Endothelial cell of umbilical vein (primary cell): Measurements from ENCODE around the gene DENND5B. TPM values are rescaled to one million over a fixed set of nuclear protein-coding genes. Genes with fewer than 3 reads are reported as not detected.

Experiments
- BruUV-seq: library from RNA; stranded (reverse); fragments of 400-500 nt; replicated peaks from 2 replicates; lab custom pipeline; 2021; lab: Mats Ljungman, UMichigan
- CTCF ChIA-PET: fragments of 300-600, 350-600 bp; sonication (Branson Sonifier 250); formaldehyde crosslinking; loops from one replicate; lab custom pipeline; 2021; ENCODE audit warnings: antibody characterized with exemption, inconsistent platforms; lab: Charles Lee
- POLR2A ChIA-PET: fragments of 300-600, 350-600 bp; sonication (Branson Sonifier 250); formaldehyde crosslinking; loops from one replicate; lab custom pipeline; 2021; ENCODE audit warnings: antibody characterized with exemption, inconsistent platforms; lab: Charles Lee
- DNase-seq: peaks from one replicate; pipeline ENCODE4 v3.0.0-alpha.2; 2011; ENCODE audit warnings: low read depth, low spot score
- FAIRE-seq: peaks from 2 replicates; lab custom pipeline; 2011; peaks lifted over from hg19 to GRCh38; lab: Jason Lieb, UNC
- H2AFZ ChIP-seq: 2 replicates; pipeline ENCODE4 v1.6.0; 2012; ENCODE audit warnings: low read depth, low read length, control low read depth, inconsistent platforms
- H3K27ac ChIP-seq: 2 replicates; pipeline ENCODE4 v1.5.1; 2011; ENCODE audit warnings: low read depth, mild to moderate bottlenecking, control low read depth, low read length, moderate library complexity; ENCODE audit not compliant: insufficient read depth
- H3K27me3 ChIP-seq, 2 experiments: 2 replicates each; pipeline versions ENCODE4 v1.6.0 to v1.6.1; 2011; ENCODE audit warnings: low read length in 2 of 2, mixed read lengths in 1 of 2; ENCODE audit not compliant: control insufficient read depth in 2 of 2, insufficient read depth in 2 of 2
- H3K36me3 ChIP-seq, 2 experiments: 2 replicates in 1 of 2; 3 replicates in 1 of 2; pipeline ENCODE4 v1.5.1; 2011; ENCODE audit warnings: low read length in 2 of 2, mild to moderate bottlenecking in 1 of 2, moderate library complexity in 1 of 2; ENCODE audit not compliant: control insufficient read depth in 2 of 2, insufficient read depth in 2 of 2; ENCODE audit errors: extremely low read depth in 1 of 2
- H3K4me1 ChIP-seq: 3 replicates; pipeline ENCODE4 v1.5.1; 2011; ENCODE audit warnings: mild to moderate bottlenecking, low read length; ENCODE audit not compliant: control insufficient read depth, insufficient read depth; ENCODE audit errors: extremely low read depth
- H3K4me2 ChIP-seq: 2 replicates; pipeline ENCODE4 v1.6.1; 2011; ENCODE audit warnings: low read length, control low read depth, mixed read lengths; ENCODE audit not compliant: insufficient read depth
- H3K4me3 ChIP-seq, 3 experiments: fragments of 200-600 bp in 1 of 3; sonication (generic), shearing (Covaris generic) in 1 of 3; replicated peaks in 1 of 3; 2 replicates each; pipeline ENCODE4 v1.5.1; 2011 to 2016; ENCODE audit warnings: control low read depth in 3 of 3, low read length in 3 of 3, mild to moderate bottlenecking in 2 of 3, inconsistent platforms in 1 of 3, low read depth in 1 of 3, moderate library complexity in 1 of 3; ENCODE audit not compliant: insufficient read depth in 1 of 3
- H3K79me2 ChIP-seq: 2 replicates; pipeline ENCODE4 v1.6.0; 2012; ENCODE audit warnings: low read length, inconsistent platforms; ENCODE audit not compliant: control insufficient read depth, insufficient read depth
- H3K9ac ChIP-seq: replicated peaks from 2 replicates; pipeline ENCODE3; 2011; ENCODE audit warnings: low read length, control low read depth; ENCODE audit not compliant: insufficient read depth; ENCODE audit errors: extremely low read depth
- H3K9me1 ChIP-seq: replicated peaks from 3 replicates; pipeline ENCODE4 v1.6.0; 2011; ENCODE audit warnings: mild to moderate bottlenecking, low read length; ENCODE audit not compliant: control insufficient read depth, insufficient read depth; ENCODE audit errors: extremely low read depth
- H3K9me3 ChIP-seq: replicated peaks from 2 replicates; pipeline ENCODE4 v1.5.1; 2012; ENCODE audit warnings: low read length, inconsistent platforms; ENCODE audit not compliant: control insufficient read depth, insufficient read depth
- H4K20me1 ChIP-seq: replicated peaks from 2 replicates; pipeline ENCODE3; 2011; ENCODE audit warnings: mild to moderate bottlenecking, low read length; ENCODE audit not compliant: control insufficient read depth, insufficient read depth; ENCODE audit errors: extremely low read depth
- CTCF ChIP-seq, 2 donors: IDR thresholded peaks; 1 replicate in 1 of 2; 2 replicates in 1 of 2; pipeline ENCODE4 v1.5.1; 2011; ENCODE audit warnings: low read length in 2 of 2, mild to moderate bottlenecking in 2 of 2, moderate library complexity in 2 of 2, control low read depth in 1 of 2, inconsistent platforms in 1 of 2, low read depth in 1 of 2; ENCODE audit not compliant: insufficient read depth in 1 of 2; ENCODE audit errors: extremely low read depth in 1 of 2
- EZH2 ChIP-seq: IDR thresholded peaks from 2 replicates; pipeline ENCODE4 v1.6.1; 2012; ENCODE audit warnings: borderline replicate concordance, low read depth, mild to moderate bottlenecking, moderate library complexity, low read length, inconsistent platforms; ENCODE audit not compliant: severe bottlenecking
- FOS ChIP-seq: IDR thresholded peaks from 2 replicates; pipeline ENCODE4 v1.6.1; 2011; ENCODE audit warnings: mild to moderate bottlenecking, low read length, moderate library complexity, borderline replicate concordance; ENCODE audit not compliant: insufficient read depth
- GATA2 ChIP-seq: IDR thresholded peaks from 2 replicates; pipeline ENCODE4 v1.7.0; 2011; ENCODE audit warnings: low read depth, mild to moderate bottlenecking, moderate library complexity, mixed read lengths, low read length; ENCODE audit not compliant: insufficient read length, insufficient read depth
- JUN ChIP-seq: IDR thresholded peaks from 2 replicates; pipeline ENCODE4 v1.6.1; 2011; ENCODE audit warnings: borderline replicate concordance, low read depth; ENCODE audit not compliant: insufficient read length, insufficient read depth
- MYC ChIP-seq: IDR thresholded peaks from one replicate; pipeline ENCODE4 v1.6.1; 2011; ENCODE audit warnings: mild to moderate bottlenecking, low read depth, low read length
- POLR2A ChIP-seq: IDR thresholded peaks from 2 replicates; pipeline ENCODE4 v1.6.1; 2012; ENCODE audit warnings: low read depth, mild to moderate bottlenecking, control low read depth, low read length
- POLR2AphosphoS5 ChIP-seq: IDR thresholded peaks from 2 replicates; pipeline ENCODE4 v1.6.1; 2012; ENCODE audit warnings: low read depth, mild to moderate bottlenecking, control low read depth, low read length, moderate library complexity; ENCODE audit not compliant: insufficient read depth
- dilution Hi-C: fragments of 300-500 bp; cut with MboI; formaldehyde crosslinking; loops from one replicate; pipeline ENCODE4 v1.15.0; 2019; ENCODE audit warnings: low sequenced_read_pairs; ENCODE audit not compliant: extremely low pct_ligation_motif_present
- intact Hi-C: fragments of 100-400 bp; cut with micrococcal nuclease; formaldehyde crosslinking; loops from one replicate; pipeline ENCODE4 v1.10.0; 2022
- polyA plus RNA-seq, 4 experiments: library from polyadenylated mRNA; depleted of rRNA in 3 of 4; stranded (reverse) in 3 of 4; unstranded in 1 of 4; fragments of >200 nt; gene quantifications; 2 replicates each; pipeline versions ENCODE4 v1.2.1 to v1.2.3, GENCODE V29; 2011 to 2012; ENCODE audit warnings: missing spikeins in 1 of 4
- total RNA-seq: library from RNA; stranded (reverse); gene quantifications from 2 replicates; pipeline ENCODE4 v1.2.3, GENCODE V29; 2021
- TF ChIP-seq, protein P1 (sequence below): IDR thresholded peaks from 2 replicates; pipeline ENCODE4 v1.6.1; 2011; ENCODE audit not compliant: insufficient read depth, insufficient read length

The DENND5B gene
- total and polyA plus RNA-seq, 2 donors (not counting 3 experiments of a cell fraction or from before 2014, with no cell fraction given) = 10.3 to 18.3 TPM

DNA sequence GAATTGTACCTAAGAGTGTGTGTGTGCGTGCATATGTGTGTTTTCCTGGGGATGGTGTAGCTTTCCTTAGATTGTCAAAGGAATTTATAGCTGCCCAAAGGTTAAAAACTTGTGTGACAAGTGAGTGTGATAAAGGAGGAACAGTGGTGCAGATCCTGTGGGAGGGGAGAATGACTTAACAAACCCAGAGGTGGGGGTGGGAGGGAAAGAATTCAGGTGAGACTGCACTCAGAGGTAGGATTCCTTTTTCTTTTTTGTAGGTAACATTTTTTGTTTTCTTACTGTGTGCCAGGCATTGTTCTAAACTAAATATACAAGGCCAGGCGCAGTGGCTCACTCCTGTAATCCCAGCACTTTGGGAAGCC, 219.7 kb downstream of the DENND5B start:
- Histone ChIP-seq H3K4me3 (no peak overlapping the region), H3K9me1 (no peaks in the 10 kb centered on the region), H3K27ac (no peak overlapping the region), H3K4me1 (peaks cover 17% of the 10 kb centered on the region), H4K20me1 (no peaks in the 10 kb centered on the region), H3K9ac (no peak overlapping the region), H3K4me2 (peak overlapping the region; percentile 38), H3K9me3 (no peaks in the 10 kb centered on the region), H3K27me3 (no peaks in the 10 kb centered on the region), H3K36me3 (no peaks in the 10 kb centered on the region), H2AFZ (peak overlapping the region; percentile 96), H3K79me2 (no peaks in the 10 kb centered on the region)
- BruUV-seq = no TSS peak
- CTCF ChIA-PET = interaction anchor here (1.3 kb wide), 1 partner anchor 32 kb away, joined by 4 read pairs; no protein-coding TSS in a partner anchor
- FAIRE-seq (no peak), DNase-seq (no peak)
- POLR2A ChIA-PET = no interaction called here
- intact Hi-C loops = loop anchor here (2.0 kb wide), 1 partner anchor 44 kb away; the partner anchor contains the start of gene SINHCAF
- dilution Hi-C loops = no loop called here
- TF ChIP-seq, protein P1, sequence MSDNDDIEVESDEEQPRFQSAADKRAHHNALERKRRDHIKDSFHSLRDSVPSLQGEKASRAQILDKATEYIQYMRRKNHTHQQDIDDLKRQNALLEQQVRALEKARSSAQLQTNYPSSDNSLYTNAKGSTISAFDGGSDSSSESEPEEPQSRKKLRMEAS = no peak
- no peak for TF ChIP-seq POLR2A
- TF ChIP-seq FOS = no peak
- no peak for TF ChIP-seq POLR2AphosphoS5
- TF ChIP-seq GATA2 = no peak
- TF ChIP-seq CTCF (IDR thresholded peaks at IDR 0.05; ENCODE audit: extremely low read depth in 1 of 2, insufficient read depth in 1 of 2, low read depth in 1 of 2, low read length in 2 of 2) = no peak
- TF ChIP-seq MYC = no peak
- no peak for TF ChIP-seq EZH2
- TF ChIP-seq JUN = no peak
